IMR-90 (cell line): ENCODE data around the gene CYB5RL. TPM values are rescaled to one million over a fixed set of nuclear protein-coding genes. Genes with fewer than 3 reads are reported as not detected.

Experiments used
- ATAC-seq: fragments of 200-7000 bp; cut with Tn5 transposase; 2 replicates; pipeline ENCODE4 v1.9.1; 2020; ENCODE audit warnings: low read depth, mild to moderate bottlenecking, moderate library complexity
- BruUV-seq: library from RNA; stranded (reverse); fragments of 400-500 nt; replicated peaks from 2 replicates; lab custom pipeline; 2021; lab: Mats Ljungman, UMichigan
- CTCF ChIA-PET: fragments of 300-600 bp; formaldehyde crosslinking; extraction: SDS; loops from one replicate; lab custom pipeline; 2021; ENCODE audit warnings: antibody characterized with exemption; lab: Yijun Ruan, JAX
- POLR2A ChIA-PET: fragments of 300-600 bp; sonication (Branson Sonifier 250); formaldehyde crosslinking; loops from one replicate; lab custom pipeline; 2022; ENCODE audit warnings: antibody characterized with exemption; ENCODE audit not compliant: unreplicated experiment; lab: Charles Lee
- DNase-seq: peaks from one replicate; pipeline ENCODE4 v3.0.0; 2013
- H2AFZ ChIP-seq: replicated peaks from 2 replicates; pipeline ENCODE3; 2013; ENCODE audit warnings: low read length, mild to moderate bottlenecking; ENCODE audit not compliant: poor library complexity
- H2AK5ac ChIP-seq: 2 replicates; pipeline ENCODE4 v1.6.1; 2013; ENCODE audit warnings: low read depth, low read length, inconsistent platforms
- H2AK9ac ChIP-seq: replicated peaks from 2 replicates; pipeline ENCODE3; 2013; ENCODE audit warnings: mild to moderate bottlenecking, low read depth, low read length, moderate library complexity; ENCODE audit not compliant: poor library complexity
- H2BK120ac ChIP-seq: 2 replicates; pipeline ENCODE4 v1.6.1; 2013; ENCODE audit warnings: low read depth, low read length, inconsistent platforms
- H2BK15ac ChIP-seq: 3 replicates; pipeline ENCODE4 v1.6.1; 2013; ENCODE audit warnings: low read depth, low read length, inconsistent platforms
- H2BK20ac ChIP-seq: 2 replicates; pipeline ENCODE4 v1.6.1; 2013; ENCODE audit warnings: low read depth, mild to moderate bottlenecking, inconsistent platforms, low read length, moderate library complexity
- H2BK5ac ChIP-seq: 2 replicates; pipeline ENCODE4 v1.6.1; 2013; ENCODE audit warnings: mild to moderate bottlenecking, low read depth, low read length, inconsistent platforms; ENCODE audit not compliant: poor library complexity, severe bottlenecking
- H3K14ac ChIP-seq: replicated peaks from 2 replicates; pipeline ENCODE4 v1.6.1; 2013; ENCODE audit warnings: low read depth, low read length, inconsistent platforms
- H3K18ac ChIP-seq: 2 replicates; pipeline ENCODE4 v1.6.1; 2013; ENCODE audit warnings: low read depth, low read length, control low read depth
- H3K23ac ChIP-seq: 2 replicates; pipeline ENCODE4 v1.6.1; 2013; ENCODE audit warnings: low read depth, low read length, inconsistent platforms
- H3K27ac ChIP-seq: 2 replicates; pipeline ENCODE4 v1.5.1; 2013; ENCODE audit warnings: mild to moderate bottlenecking, control low read depth, low read length; ENCODE audit not compliant: insufficient read depth
- H3K27me3 ChIP-seq: 2 replicates; pipeline ENCODE4 v1.6.1; 2013; ENCODE audit warnings: low read length; ENCODE audit not compliant: control insufficient read depth, insufficient read depth
- H3K36me3 ChIP-seq: 2 replicates; pipeline ENCODE4 v1.6.1; 2013; ENCODE audit warnings: low read length, mixed read lengths; ENCODE audit not compliant: control insufficient read depth, insufficient read depth
- H3K4ac ChIP-seq: 2 replicates; pipeline ENCODE4 v1.6.1; 2013; ENCODE audit warnings: low read depth, low read length, inconsistent platforms
- H3K4me1 ChIP-seq: 2 replicates; pipeline ENCODE4 v1.6.1; 2013; ENCODE audit warnings: low read length, mixed read lengths; ENCODE audit not compliant: control insufficient read depth, insufficient read depth
- H3K4me2 ChIP-seq: 2 replicates; pipeline ENCODE4 v1.6.1; 2013; ENCODE audit warnings: low read depth, mild to moderate bottlenecking, control low read depth, low read length, moderate library complexity
- H3K4me3 ChIP-seq: 2 replicates; pipeline ENCODE4 v1.5.1; 2013; ENCODE audit warnings: low read depth, mild to moderate bottlenecking, control low read depth, low read length, moderate library complexity; ENCODE audit not compliant: insufficient read depth
- H3K56ac ChIP-seq: 2 replicates; pipeline ENCODE4 v1.6.1; 2013; ENCODE audit warnings: low read length, inconsistent platforms; ENCODE audit not compliant: insufficient read depth; ENCODE audit errors: extremely low read depth
- H3K79me1 ChIP-seq, 2 experiments: 2 replicates each; pipeline ENCODE4 v1.6.1; 2013; ENCODE audit warnings: low read length in 2 of 2, inconsistent platforms in 1 of 2, low read depth in 1 of 2
- H3K9ac ChIP-seq: 2 replicates; pipeline ENCODE4 v1.6.1; 2013; ENCODE audit warnings: low read depth, low read length, control low read depth
- H3K9me1 ChIP-seq: 2 replicates; pipeline ENCODE4 v1.6.1; 2013; ENCODE audit warnings: low read length, inconsistent platforms; ENCODE audit not compliant: insufficient read depth
- H3K9me3 ChIP-seq: 2 replicates; pipeline ENCODE4 v1.6.1; 2013; ENCODE audit warnings: low read length; ENCODE audit not compliant: control insufficient read depth, insufficient read depth
- H4K20me1 ChIP-seq: 2 replicates; pipeline ENCODE4 v1.6.1; 2013; ENCODE audit warnings: low read length, inconsistent platforms; ENCODE audit not compliant: insufficient read depth
- H4K5ac ChIP-seq: 2 replicates; pipeline ENCODE4 v1.6.1; 2013; ENCODE audit warnings: mild to moderate bottlenecking, low read depth, low read length, control low read depth
- H4K8ac ChIP-seq, 2 experiments: 2 replicates each; pipeline ENCODE4 v1.6.1; 2013; ENCODE audit warnings: low read depth in 2 of 2, low read length in 2 of 2, control low read depth in 1 of 2, inconsistent platforms in 1 of 2
- H4K91ac ChIP-seq: 2 replicates; pipeline ENCODE4 v1.6.1; 2013; ENCODE audit warnings: low read depth, low read length, inconsistent platforms; ENCODE audit not compliant: insufficient read depth
- BHLHE40 ChIP-seq: fragments of 150-350 bp; IDR thresholded peaks from 2 replicates; pipeline ENCODE4 v1.6.1; 2016; ENCODE audit warnings: mild to moderate bottlenecking, low read depth, low read length
- FOS ChIP-seq: fragments of 150-350 bp; IDR thresholded peaks from 2 replicates; pipeline ENCODE4 v1.6.1; 2016; ENCODE audit warnings: low read depth, low read length
- NFE2L2 ChIP-seq: fragments of 150-350 bp; IDR thresholded peaks from 2 replicates; pipeline ENCODE4 v1.6.1; 2016; ENCODE audit warnings: low read depth, mild to moderate bottlenecking, low read length
- RAD21 ChIP-seq: IDR thresholded peaks from 2 replicates; pipeline ENCODE4 v1.6.1; 2012; ENCODE audit warnings: low read length, improper control_type of control experiment
- RCOR1 ChIP-seq: IDR thresholded peaks from 2 replicates; pipeline ENCODE4 v1.6.1; 2012; ENCODE audit warnings: mild to moderate bottlenecking, low read length, improper control_type of control experiment; ENCODE audit not compliant: insufficient replicate concordance
- WGBS, 2 experiments: methylation state at CpG; one replicate each; pipeline versions ENCODE4 v1.1.5 to v1.1.7; 2013; ENCODE audit warnings: missing lambda C conversion rate in 2 of 2; ENCODE audit not compliant: insufficient read length in 1 of 2; ENCODE audit errors: extremely low coverage in 2 of 2; 5-methylcytosine and 5-hydroxymethylcytosine counted together
- dilution Hi-C: fragments of 300-500 bp; cut with HindIII; formaldehyde crosslinking; loops from one replicate; pipeline ENCODE4 v1.14.3; 2018; ENCODE audit warnings: low sequenced_read_pairs; ENCODE audit not compliant: unreplicated experiment
- in situ Hi-C: fragments of 300-500 bp; cut with MboI; formaldehyde crosslinking; loops from 3 replicates; pipeline ENCODE4 v1.14.3; 2019; ENCODE audit warnings: low sequenced_read_pairs, inconsistent platforms, mixed read lengths
- intact Hi-C: fragments of 100-400 bp; cut with micrococcal nuclease; formaldehyde crosslinking; loops from 2 replicates; pipeline ENCODE4 v1.10.0; 2022
- polyA plus RNA-seq, 3 experiments: library from polyadenylated mRNA; depleted of rRNA; stranded (reverse); fragments of >200 nt; gene quantifications; 2 replicates each; pipeline ENCODE4 v1.2.3, GENCODE V29; 2012; ENCODE audit warnings: low replicate concordance in 1 of 3
- total RNA-seq: library from RNA; depleted of rRNA; stranded (reverse); fragments of >200 nt; gene quantifications from 2 replicates; pipeline ENCODE4 v1.2.3, GENCODE V29; 2012

CYB5RL gene
- total and polyA plus RNA-seq, 2 of the 4 experiments (the other 2 are of a cell fraction): 3.8 to 4.3 TPM

- H3K4me3 ChIP-seq: no peak overlapping the region
- no peak overlapping the region for H3K27ac ChIP-seq
- H4K91ac ChIP-seq: no peak overlapping the region
- ChIA-PET POLR2A (no interaction called here), CTCF (no interaction called here)
- H2BK15ac ChIP-seq: no peak overlapping the region
- dilution Hi-C loops (no loop called here), in situ Hi-C loops (no loop called here), intact Hi-C loops (no loop called here)
- DNase-seq: no peak
- no peak overlapping the region for H3K4me2 ChIP-seq
- H3K9me1 ChIP-seq: peaks cover 12% of the 10 kb centered on the region; the same call in 1 of the 2 replicates
- ATAC-seq: no peak
- H4K20me1 ChIP-seq: no peaks in the 10 kb centered on the region
- no peaks in the 10 kb centered on the region for H3K9me3 ChIP-seq
- BruUV-seq: no TSS peak
- H3K4me1 ChIP-seq: peaks cover 6% of the 10 kb centered on the region
- WGBS, 2 experiments: 67% methylated on average over 1 of the region's 3 CpGs; no CpG with 5 or more reads in 1 of the 2 experiments
- no peak overlapping the region for H2BK20ac ChIP-seq
- no peak overlapping the region for H2AK9ac ChIP-seq
- no peak overlapping the region for H3K56ac ChIP-seq
- H2BK5ac ChIP-seq: no peak overlapping the region
- H4K5ac ChIP-seq: no peak overlapping the region
- H3K9ac ChIP-seq: no peak overlapping the region
- H3K79me1 ChIP-seq: no peaks in the 10 kb centered on the region
- no peak overlapping the region for H3K23ac ChIP-seq
- TF ChIP-seq FOS: no peak
- no peak for TF ChIP-seq NFE2L2
- no peak for TF ChIP-seq RCOR1
- TF ChIP-seq BHLHE40: no peak
- no peak for TF ChIP-seq RAD21
- no peak overlapping the region for H2BK120ac ChIP-seq
- no peak overlapping the region for H2AFZ ChIP-seq
- no peaks in the 10 kb centered on the region for H3K36me3 ChIP-seq
- H2AK5ac ChIP-seq: no peak overlapping the region
- no peak overlapping the region for H3K14ac ChIP-seq
- peaks cover 7% of the 10 kb centered on the region; the same call in 1 of the 2 replicates for H3K27me3 ChIP-seq
- no peak overlapping the region for H4K8ac ChIP-seq
- H3K18ac ChIP-seq: no peak overlapping the region
- no peak overlapping the region for H3K4ac ChIP-seq
Observed at GRCh38 chr1:54158071-54158470, 41.8 kb downstream of the CYB5RL start.
